SU-DHL-6 (cell line): Measurements from ENCODE around the gene TGFB2.

Source experiments
- H2AFZ ChIP-seq: fragments of 200-600 bp; sonication (generic); 2 replicates; pipeline ENCODE4 v1.6.1; 2014; ENCODE audit warnings: low read depth, mild to moderate bottlenecking, moderate library complexity, mixed read lengths, antibody characterized with exemption, low read length; ENCODE audit not compliant: severe bottlenecking
- H3F3A ChIP-seq: fragments of 200-600 bp; shearing (Covaris generic); 2 replicates; pipeline ENCODE4 v1.6.0; 2016; ENCODE audit warnings: antibody characterized with exemption, mild to moderate bottlenecking; ENCODE audit not compliant: insufficient read depth
- H3K27ac ChIP-seq: fragments of 200-600 bp; sonication (generic); 2 replicates; pipeline ENCODE4 v1.5.1; 2016; ENCODE audit warnings: low read depth, mild to moderate bottlenecking, low read length, moderate library complexity, mixed read lengths
- H3K27me3 ChIP-seq: fragments of 200-600 bp; sonication (generic), shearing (Covaris generic); 2 replicates; pipeline ENCODE4 v1.6.0; 2014; ENCODE audit warnings: mild to moderate bottlenecking, low read length
- H3K36me3 ChIP-seq: fragments of 200-600 bp; sonication (generic); 2 replicates; pipeline ENCODE4 v1.6.1; 2014; ENCODE audit warnings: mild to moderate bottlenecking, low read length, mixed read lengths
- H3K4me2 ChIP-seq: fragments of 300-600, 200-600 bp; shearing (Covaris generic), sonication (generic); 2 replicates; pipeline ENCODE4 v1.6.0; 2014; ENCODE audit warnings: low read length, low read depth, mild to moderate bottlenecking; ENCODE audit not compliant: poor library complexity, severe bottlenecking
- H3K4me3 ChIP-seq: fragments of 200-600 bp; sonication (generic); 2 replicates; pipeline ENCODE4 v1.5.1; 2014; ENCODE audit warnings: antibody characterized with exemption, low read length, mild to moderate bottlenecking, mixed read lengths; ENCODE audit not compliant: insufficient read depth, poor library complexity, severe bottlenecking
- H3K79me2 ChIP-seq: fragments of 200-600 bp; sonication (generic); 2 replicates; pipeline ENCODE4 v1.6.1; 2014; ENCODE audit warnings: mild to moderate bottlenecking, low read length, moderate library complexity; ENCODE audit not compliant: insufficient read depth
- H3K9ac ChIP-seq: fragments of 200-600 bp; sonication (generic); 2 replicates; pipeline ENCODE4 v1.7.0; 2014; ENCODE audit warnings: mild to moderate bottlenecking, low read length
- H3K9me2 ChIP-seq: fragments of 200-600 bp; sonication (generic); replicated peaks from 2 replicates; pipeline ENCODE4 v1.6.1; 2014; ENCODE audit warnings: low read length; ENCODE audit not compliant: insufficient read depth
- H3K9me3 ChIP-seq: fragments of 200-600 bp; sonication (generic); 2 replicates; pipeline ENCODE4 v1.6.1; 2014; ENCODE audit warnings: low read length, mixed read lengths; ENCODE audit not compliant: insufficient read depth
- H4K20me1 ChIP-seq: fragments of 200-600 bp; sonication (generic); 2 replicates; pipeline ENCODE4 v1.6.1; 2014; ENCODE audit warnings: low read depth, mild to moderate bottlenecking, antibody characterized with exemption, low read length, moderate library complexity, mixed read lengths
- CTCF ChIP-seq: fragments of 200-600 bp; sonication (generic); IDR thresholded peaks from one replicate; pipeline ENCODE4 v1.5.1; 2017; ENCODE audit warnings: antibody characterized with exemption, mild to moderate bottlenecking, low read length, moderate library complexity; ENCODE audit not compliant: insufficient read depth, poor library complexity, severe bottlenecking
- EZH2phosphoT487 ChIP-seq: fragments of 200-600 bp; sonication (generic), shearing (Covaris generic); conservative IDR thresholded peaks from 2 replicates; pipeline ENCODE4 v1.6.1; 2018; ENCODE audit warnings: mild to moderate bottlenecking, antibody characterized with exemption, low read length, moderate library complexity, mixed read lengths

The TGFB2 gene

GRCh38 chr1:218345673-218346390 lies 696 bp downstream of the TGFB2 start:
- Histone ChIP-seq H3K36me3 (no peaks in the 10 kb centered on the region), H3K27ac (no peak overlapping the region), H2AFZ (no peak overlapping the region), H3F3A (no peaks in the 10 kb centered on the region), H3K27me3 (no peaks in the 10 kb centered on the region), H3K9me2 (no peaks in the 10 kb centered on the region), H3K9me3 (no peaks in the 10 kb centered on the region), H3K9ac (no peak overlapping the region), H3K4me2 (peak overlapping the region; percentile 39), H4K20me1 (no peaks in the 10 kb centered on the region), H3K4me3 (no peak overlapping the region), H3K79me2 (no peaks in the 10 kb centered on the region)
- TF ChIP-seq CTCF (no peak), EZH2phosphoT487 (no peak)

- H3K4me3 ChIP-seq, result no peak overlapping the region
- H3K27me3 ChIP-seq, result no peaks in the 10 kb centered on the region
- H2AFZ ChIP-seq, result no peak overlapping the region
- no peaks in the 10 kb centered on the region for H3K79me2 ChIP-seq
- H4K20me1 ChIP-seq, result no peaks in the 10 kb centered on the region
- H3K4me2 ChIP-seq, result no peak overlapping the region
- no peak for TF ChIP-seq CTCF
- TF ChIP-seq EZH2phosphoT487, result no peak
- H3K27ac ChIP-seq, result no peak overlapping the region
- no peaks in the 10 kb centered on the region for H3F3A ChIP-seq
- H3K9me2 ChIP-seq, result no peaks in the 10 kb centered on the region
- no peaks in the 10 kb centered on the region for H3K36me3 ChIP-seq
- no peak overlapping the region for H3K9ac ChIP-seq
- H3K9me3 ChIP-seq, result no peaks in the 10 kb centered on the region
Observed at GRCh38 chr1:218346391-218347204, 1.5 kb downstream of the TGFB2 start.

DNA sequence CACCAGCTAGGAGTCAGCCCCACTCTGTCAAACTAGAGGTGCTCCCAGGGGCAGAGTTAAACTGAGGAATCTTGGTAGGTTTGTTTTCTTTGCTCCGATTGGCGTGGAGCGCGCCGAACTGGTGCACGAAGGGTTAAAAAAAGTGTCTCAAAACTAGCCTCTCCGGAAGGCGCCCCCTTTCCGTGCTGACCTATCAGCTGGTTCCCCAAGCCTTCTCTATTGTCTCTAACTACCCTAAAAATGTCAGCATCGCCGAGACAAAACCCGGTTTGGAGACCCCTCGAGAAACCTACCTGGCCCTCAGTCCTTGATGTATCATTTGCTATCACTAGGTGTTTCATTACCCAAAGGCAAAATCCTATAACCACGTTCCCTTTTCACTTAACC lies 2.2 kb downstream of the TGFB2 start:
- Histone ChIP-seq H3K9ac (no peak overlapping the region), H3K9me3 (no peaks in the 10 kb centered on the region), H2AFZ (no peak overlapping the region), H3K4me2 (no peak overlapping the region), H3K27ac (no peak overlapping the region), H3K79me2 (no peaks in the 10 kb centered on the region), H3K36me3 (no peaks in the 10 kb centered on the region), H3K9me2 (no peaks in the 10 kb centered on the region), H3F3A (no peaks in the 10 kb centered on the region), H3K4me3 (no peak overlapping the region), H3K27me3 (no peaks in the 10 kb centered on the region), H4K20me1 (no peaks in the 10 kb centered on the region)
- TF ChIP-seq EZH2phosphoT487, result no peak
- no peak for TF ChIP-seq CTCF
